Measurements from ENCODE around the gene ALDH18A1. TPM values are rescaled to one million over a fixed set of nuclear protein-coding genes. Genes with fewer than 3 reads are reported as not detected.

ALDH18A1 gene
- total RNA-seq, 1 experiment from 2014 or later, result 50.1 TPM

DNA sequence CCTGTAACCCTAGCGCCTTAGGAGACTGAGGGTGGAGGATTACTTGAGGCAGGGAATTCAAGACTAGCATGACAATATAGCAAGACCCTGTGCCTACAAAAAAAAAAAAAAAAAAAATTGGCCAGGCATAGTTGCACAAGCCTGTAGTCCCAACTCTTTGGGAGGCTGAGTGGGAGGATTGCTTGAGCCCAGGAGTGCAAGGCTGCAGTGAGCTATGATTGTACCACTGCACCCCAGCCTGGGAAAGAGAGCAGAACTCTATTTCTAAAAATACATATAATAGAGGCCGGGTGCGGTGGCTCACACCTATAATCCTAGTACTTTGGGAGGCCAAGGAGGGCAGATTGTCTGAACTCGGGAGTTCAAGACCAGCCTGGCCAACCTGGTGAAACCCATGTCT lies 85.1 kb downstream of the ALDH18A1 start:
- TF ChIP-seq CTCF (IDR thresholded peaks at IDR 0.05; ENCODE audit: unreplicated experiment), result no peak
- Mint-ChIP-seq H3K4me3 (ENCODE audit: low read depth, unreplicated experiment) (no peak overlapping the region), H3K27me3 (ENCODE audit: unreplicated experiment) (peaks cover 21% of the 10 kb centered on the region), H3K36me3 (ENCODE audit: insufficient read depth, unreplicated experiment) (no peaks in the 10 kb centered on the region), H3K9me3 (ENCODE audit: low read depth, unreplicated experiment) (no peaks in the 10 kb centered on the region), H3K27ac (ENCODE audit: unreplicated experiment) (no peak overlapping the region), H3K4me1 (ENCODE audit: low read depth, unreplicated experiment) (peaks cover 8% of the 10 kb centered on the region)
- no peak for DNase-seq
- intact Hi-C loops (cut with micrococcal nuclease; ENCODE audit: unreplicated experiment), result no loop called here
- CTCF ChIA-PET, result no interaction called here
- BruUV-seq (replicated peaks), result no TSS peak

- Mint-ChIP-seq H3K27ac (ENCODE audit: unreplicated experiment) (no peak overlapping the region), H3K36me3 (ENCODE audit: insufficient read depth, unreplicated experiment) (no peaks in the 10 kb centered on the region), H3K27me3 (ENCODE audit: unreplicated experiment) (peaks cover 25% of the 10 kb centered on the region), H3K9me3 (ENCODE audit: low read depth, unreplicated experiment) (no peaks in the 10 kb centered on the region), H3K4me1 (ENCODE audit: low read depth, unreplicated experiment) (peaks cover 8% of the 10 kb centered on the region), H3K4me3 (ENCODE audit: low read depth, unreplicated experiment) (no peak overlapping the region)
- no peak for DNase-seq
- CTCF ChIA-PET, result no interaction called here
- intact Hi-C loops (cut with micrococcal nuclease; ENCODE audit: unreplicated experiment), result no loop called here
- no TSS peak for BruUV-seq (replicated peaks)
- TF ChIP-seq CTCF (IDR thresholded peaks at IDR 0.05; ENCODE audit: unreplicated experiment), result no peak
Observed at GRCh38 chr10:95569368-95569767, 87.1 kb downstream of the ALDH18A1 start.

GRCh38 chr10:95567903-95568630 lies 88.4 kb downstream of the ALDH18A1 start:
- no peak overlapping the region for H3K27ac Mint-ChIP-seq (ENCODE audit: unreplicated experiment)
- peaks cover 8% of the 10 kb centered on the region for H3K4me1 Mint-ChIP-seq (ENCODE audit: low read depth, unreplicated experiment)
- CTCF ChIA-PET, result no interaction called here
- no peak for TF ChIP-seq CTCF (IDR thresholded peaks at IDR 0.05; ENCODE audit: unreplicated experiment)
- H3K4me3 Mint-ChIP-seq (ENCODE audit: low read depth, unreplicated experiment), result no peak overlapping the region
- H3K36me3 Mint-ChIP-seq (ENCODE audit: insufficient read depth, unreplicated experiment), result no peaks in the 10 kb centered on the region
- H3K9me3 Mint-ChIP-seq (ENCODE audit: low read depth, unreplicated experiment), result no peaks in the 10 kb centered on the region
- BruUV-seq (replicated peaks), result no TSS peak
- intact Hi-C loops (cut with micrococcal nuclease; ENCODE audit: unreplicated experiment), result no loop called here
- peaks cover 12% of the 10 kb centered on the region for H3K27me3 Mint-ChIP-seq (ENCODE audit: unreplicated experiment)
- no peak for DNase-seq

DNA sequence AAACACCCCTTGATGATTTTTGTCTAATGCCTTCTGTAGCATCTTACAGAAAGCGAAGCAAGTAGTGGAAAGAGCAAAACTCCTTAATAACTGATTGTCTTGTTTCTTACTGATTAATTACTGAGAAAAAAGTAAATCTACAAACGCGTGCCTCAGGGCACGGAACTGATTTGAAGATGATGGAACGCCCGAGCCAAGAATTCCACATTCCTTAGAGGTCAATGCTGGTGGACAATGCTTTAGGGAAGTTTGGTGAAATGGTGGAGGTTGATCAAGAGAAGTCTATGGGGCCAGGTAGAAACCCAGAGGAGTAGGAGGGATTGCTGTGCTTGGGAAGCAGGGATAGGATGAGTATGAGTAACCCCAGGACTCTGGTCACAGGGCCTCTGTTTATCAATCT lies 90.4 kb downstream of the ALDH18A1 start:
- no peaks in the 10 kb centered on the region for H3K9me3 Mint-ChIP-seq (ENCODE audit: low read depth, unreplicated experiment)
- DNase-seq, result no peak
- no peak overlapping the region for H3K4me3 Mint-ChIP-seq (ENCODE audit: low read depth, unreplicated experiment)
- H3K27ac Mint-ChIP-seq (ENCODE audit: unreplicated experiment), result no peak overlapping the region
- intact Hi-C loops (cut with micrococcal nuclease; ENCODE audit: unreplicated experiment), result no loop called here
- CTCF ChIA-PET, result interaction anchor here (0.6 kb wide), 1 partner anchor 1157 kb away, joined by 7 read pairs; no protein-coding TSS in a partner anchor
- no TSS peak for BruUV-seq (replicated peaks)
- H3K4me1 Mint-ChIP-seq (ENCODE audit: low read depth, unreplicated experiment), result peaks cover 8% of the 10 kb centered on the region
- H3K36me3 Mint-ChIP-seq (ENCODE audit: insufficient read depth, unreplicated experiment), result peaks cover 6% of the 10 kb centered on the region
- peaks cover 12% of the 10 kb centered on the region for H3K27me3 Mint-ChIP-seq (ENCODE audit: unreplicated experiment)
- TF ChIP-seq CTCF (IDR thresholded peaks at IDR 0.05; ENCODE audit: unreplicated experiment), result no peak
